Astrocyte (in vitro differentiated cells and primary cell): ENCODE results near the gene ITGB8. TPM values are rescaled to one million over a fixed set of nuclear protein-coding genes. Genes with fewer than 3 reads are reported as not detected.

ENCODE experiments used
- DNase-seq: peaks from one replicate; pipeline ENCODE4 v3.0.0-alpha.2; 2010; ENCODE audit warnings: low read depth
- FAIRE-seq: peaks from 2 replicates; lab custom pipeline; 2011; peaks lifted over from hg19 to GRCh38; lab: Jason Lieb, UNC
- H2AFZ ChIP-seq: 2 replicates; pipeline ENCODE4 v1.6.0; 2012; ENCODE audit warnings: low read depth, low read length, inconsistent platforms
- H3K27ac ChIP-seq: 2 replicates; pipeline ENCODE4 v1.5.1; 2011; ENCODE audit warnings: low read depth, low read length, inconsistent platforms
- H3K27me3 ChIP-seq: 2 replicates; pipeline ENCODE4 v1.6.0; 2011; ENCODE audit warnings: low read length, inconsistent platforms; ENCODE audit not compliant: insufficient read depth
- H3K36me3 ChIP-seq: 2 replicates; pipeline ENCODE4 v1.5.1; 2011; ENCODE audit warnings: low read length, inconsistent platforms; ENCODE audit not compliant: insufficient read depth
- H3K4me1 ChIP-seq: 2 replicates; pipeline ENCODE4 v1.5.1; 2011; ENCODE audit warnings: low read length, inconsistent platforms; ENCODE audit not compliant: insufficient read depth
- H3K4me2 ChIP-seq: 2 replicates; pipeline ENCODE4 v1.6.0; 2012; ENCODE audit warnings: low read length, inconsistent platforms
- H3K4me3 ChIP-seq: 2 replicates; pipeline ENCODE4 v1.5.1; 2011; ENCODE audit warnings: low read depth, mild to moderate bottlenecking, low read length, inconsistent platforms; ENCODE audit not compliant: insufficient read depth
- H3K79me2 ChIP-seq: 2 replicates; pipeline ENCODE4 v1.6.0; 2012; ENCODE audit warnings: mild to moderate bottlenecking, low read length, inconsistent platforms; ENCODE audit not compliant: insufficient read depth
- H3K9ac ChIP-seq: 2 replicates; pipeline ENCODE4 v1.6.0; 2012; ENCODE audit warnings: mild to moderate bottlenecking, low read length, inconsistent platforms
- H3K9me3 ChIP-seq: 2 replicates; pipeline ENCODE4 v1.5.1; 2012; ENCODE audit warnings: low read depth, mild to moderate bottlenecking, low read length, inconsistent platforms; ENCODE audit not compliant: insufficient read depth
- H4K20me1 ChIP-seq: 2 replicates; pipeline ENCODE4 v1.6.0; 2012; ENCODE audit warnings: low read length, inconsistent platforms; ENCODE audit not compliant: insufficient read depth
- H3K27ac Mint-ChIP-seq: one replicate; pipeline ENCODE4 v1.8.0; 2021; ENCODE audit warnings: mild to moderate bottlenecking, mixed read lengths; ENCODE audit not compliant: unreplicated experiment
- H3K27me3 Mint-ChIP-seq: one replicate; pipeline ENCODE4 v1.8.0; 2021; ENCODE audit warnings: low read depth, mixed read lengths; ENCODE audit not compliant: unreplicated experiment
- H3K36me3 Mint-ChIP-seq: one replicate; pipeline ENCODE4 v1.8.0; 2021; ENCODE audit warnings: low read depth, mixed read lengths; ENCODE audit not compliant: unreplicated experiment
- H3K4me1 Mint-ChIP-seq: one replicate; pipeline ENCODE4 v1.8.0; 2021; ENCODE audit warnings: low read depth, mixed read lengths; ENCODE audit not compliant: unreplicated experiment
- H3K4me3 Mint-ChIP-seq: one replicate; pipeline ENCODE4 v1.8.0; 2021; ENCODE audit warnings: mild to moderate bottlenecking, moderate library complexity, mixed read lengths; ENCODE audit not compliant: unreplicated experiment
- H3K9me3 Mint-ChIP-seq: one replicate; pipeline ENCODE4 v1.8.0; 2021; ENCODE audit warnings: mild to moderate bottlenecking, mixed read lengths; ENCODE audit not compliant: unreplicated experiment
- CTCF ChIP-seq: IDR thresholded peaks from 2 replicates; pipeline ENCODE4 v1.5.1; 2011; ENCODE audit warnings: low read depth, mild to moderate bottlenecking, inconsistent platforms, low read length, moderate library complexity; ENCODE audit not compliant: insufficient read depth
- EZH2 ChIP-seq: IDR thresholded peaks from 2 replicates; pipeline ENCODE4 v1.6.1; 2012; ENCODE audit warnings: mild to moderate bottlenecking, low read length, inconsistent platforms; ENCODE audit not compliant: insufficient read depth
- total RNA-seq: library from RNA; stranded (reverse); gene quantifications from 2 replicates; pipeline ENCODE4 v1.2.1, GENCODE V29; 2021

The ITGB8 gene
- total RNA-seq, 1 donor from 2014 or later, result 10.8 TPM

GRCh38 chr7:20454202-20454601, 123.5 kb downstream of the ITGB8 start:
- no peaks in the 10 kb centered on the region for H3K4me1 ChIP-seq
- H3K36me3 Mint-ChIP-seq, result no peaks in the 10 kb centered on the region
- FAIRE-seq, result no peak

GRCh38 chr7:20456701-20457100, 126.0 kb downstream of the ITGB8 start:
- H3K36me3 ChIP-seq, result no peaks in the 10 kb centered on the region
- Mint-ChIP-seq H3K27ac (no peak overlapping the region), H3K4me3 (no peak overlapping the region), H3K4me1 (no peaks in the 10 kb centered on the region), H3K36me3 (no peaks in the 10 kb centered on the region), H3K27me3 (no peaks in the 10 kb centered on the region), H3K9me3 (no peaks in the 10 kb centered on the region)
- H3K79me2 ChIP-seq, result no peaks in the 10 kb centered on the region
- no peaks in the 10 kb centered on the region for H3K4me1 ChIP-seq
- no peaks in the 10 kb centered on the region for H3K9me3 ChIP-seq
- no peak overlapping the region for H3K9ac ChIP-seq
- H3K27ac ChIP-seq, result no peak overlapping the region
- no peak overlapping the region for H3K4me3 ChIP-seq
- no peak overlapping the region for H2AFZ ChIP-seq
- no peaks in the 10 kb centered on the region for H4K20me1 ChIP-seq
- H3K27me3 ChIP-seq, result no peaks in the 10 kb centered on the region
- TF ChIP-seq CTCF (no peak), EZH2 (no peak)
- no peak for DNase-seq
- FAIRE-seq, result no peak
- H3K4me2 ChIP-seq, result no peak overlapping the region

More at GRCh38 chr7:20454202-20454601, 123.5 kb downstream of the ITGB8 start:
- no peak for DNase-seq
- Histone ChIP-seq H3K27me3 (no peaks in the 10 kb centered on the region), H2AFZ (no peak overlapping the region), H3K4me3 (no peak overlapping the region), H3K9ac (no peak overlapping the region), H3K79me2 (no peaks in the 10 kb centered on the region), H3K9me3 (no peaks in the 10 kb centered on the region), H3K36me3 (no peaks in the 10 kb centered on the region), H4K20me1 (no peaks in the 10 kb centered on the region), H3K4me2 (no peak overlapping the region), H3K27ac (no peak overlapping the region)
- no peak for TF ChIP-seq CTCF
- Mint-ChIP-seq H3K27me3 (no peaks in the 10 kb centered on the region), H3K27ac (no peak overlapping the region), H3K4me1 (peaks cover 2% of the 10 kb centered on the region), H3K4me3 (no peak overlapping the region), H3K9me3 (no peaks in the 10 kb centered on the region)

GRCh38 chr7:20458521-20458920, 127.8 kb downstream of the ITGB8 start:
- Mint-ChIP-seq H3K9me3 (no peaks in the 10 kb centered on the region), H3K36me3 (no peaks in the 10 kb centered on the region), H3K27me3 (no peaks in the 10 kb centered on the region), H3K27ac (no peak overlapping the region), H3K4me3 (no peak overlapping the region), H3K4me1 (no peaks in the 10 kb centered on the region)
- H3K4me2 ChIP-seq, result no peak overlapping the region
- no peaks in the 10 kb centered on the region for H3K79me2 ChIP-seq
- H2AFZ ChIP-seq, result no peak overlapping the region
- H3K36me3 ChIP-seq, result no peaks in the 10 kb centered on the region
- DNase-seq (no peak), FAIRE-seq (no peak)
- H3K27ac ChIP-seq, result no peak overlapping the region
- TF ChIP-seq CTCF, result no peak
- TF ChIP-seq EZH2, result no peak
- H3K9ac ChIP-seq, result no peak overlapping the region
- H4K20me1 ChIP-seq, result no peaks in the 10 kb centered on the region
- H3K4me3 ChIP-seq, result no peak overlapping the region
- no peaks in the 10 kb centered on the region for H3K4me1 ChIP-seq
- H3K9me3 ChIP-seq, result no peaks in the 10 kb centered on the region
- no peaks in the 10 kb centered on the region for H3K27me3 ChIP-seq
